ENCODE results near the gene KIF18B.
"Not testable (repeated sequence)": the region's sequence is repeated elsewhere in the genome, so short reads cannot be mapped to it uniquely, and the experiment has no call there.

KIF18B gene

GRCh38 chr17:44948315-44948795 is 782 bp upstream of the KIF18B start:
- TF ChIP-seq CTCF (conservative IDR thresholded peaks at IDR 0.05; ENCODE audit: low read depth, low read length) = no peak
- no peak for DNase-seq (ENCODE audit: low read depth)
- H3K4me3 ChIP-seq (ENCODE audit: low read length) = peak overlapping the region; percentile 92

- H3K4me3 ChIP-seq (ENCODE audit: low read length); DNase-seq (ENCODE audit: low read depth): not testable (repeated sequence)
Measured at GRCh38 chr17:44945652-44946051, 1.9 kb downstream of the KIF18B start.

GRCh38 chr17:44942456-44942855 is 5.1 kb downstream of the KIF18B start:
- H3K4me3 ChIP-seq (ENCODE audit: low read length) = no peak overlapping the region
- TF ChIP-seq CTCF (conservative IDR thresholded peaks at IDR 0.05; ENCODE audit: low read depth, low read length) = no peak
- DNase-seq (ENCODE audit: low read depth) = no peak

- no peak for DNase-seq (ENCODE audit: low read depth)
- no peak overlapping the region for H3K4me3 ChIP-seq (ENCODE audit: low read length)
- no peak for TF ChIP-seq CTCF (conservative IDR thresholded peaks at IDR 0.05; ENCODE audit: low read depth, low read length)
Measured at GRCh38 chr17:44941712-44942331, 5.8 kb downstream of the KIF18B start.

GRCh38 chr17:44940768-44941167 is 6.8 kb downstream of the KIF18B start:
- no peak for TF ChIP-seq CTCF (conservative IDR thresholded peaks at IDR 0.05; ENCODE audit: low read depth, low read length)
- peak overlapping the region; percentile 7 for H3K4me3 ChIP-seq (ENCODE audit: low read length)
- DNase-seq (ENCODE audit: low read depth) = no peak

GRCh38 chr17:44940317-44940716 is 7.3 kb downstream of the KIF18B start:
- TF ChIP-seq CTCF (conservative IDR thresholded peaks at IDR 0.05; ENCODE audit: low read depth, low read length) = no peak
- H3K4me3 ChIP-seq (ENCODE audit: low read length) = peak overlapping the region; percentile 7
- no peak for DNase-seq (ENCODE audit: low read depth)

- no peak for TF ChIP-seq CTCF (conservative IDR thresholded peaks at IDR 0.05; ENCODE audit: low read depth, low read length)
- H3K4me3 ChIP-seq (ENCODE audit: low read length) = no peak overlapping the region
- DNase-seq (ENCODE audit: low read depth) = no peak
Measured at GRCh38 chr17:44935116-44935515, 12.5 kb downstream of the KIF18B start.
